Tibial nerve (tissue), 4 donors: ENCODE measurements around the gene JRKL.
"Not testable (repeated sequence)": the region's sequence is repeated elsewhere in the genome, so short reads cannot be mapped to it uniquely, and the experiment has no call there.

Source experiments
- CTCF ChIP-seq, 5 experiments: fragments of 200-600 bp in 3 of 5; fragments of 450-650 bp in 2 of 5; sonication (generic) in 3 of 5; IDR thresholded peaks; one replicate each; pipeline ENCODE4 v1.5.1; 2016 to 2019; ENCODE audit warnings: antibody characterized with exemption in 5 of 5, mild to moderate bottlenecking in 3 of 5, moderate library complexity in 2 of 5
- EP300 ChIP-seq, 2 donors: sonication (generic); formaldehyde crosslinking; IDR thresholded peaks; one replicate each; pipeline ENCODE4 v1.6.1; 2017; ENCODE audit warnings: antibody characterized with exemption in 2 of 2, mild to moderate bottlenecking in 1 of 2
- POLR2A ChIP-seq, 2 donors: fragments of 450-650 bp; IDR thresholded peaks; one replicate each; pipeline ENCODE4 v1.6.1; 2017; ENCODE audit warnings: antibody characterized with exemption in 2 of 2, mild to moderate bottlenecking in 2 of 2, moderate library complexity in 2 of 2

DNA sequence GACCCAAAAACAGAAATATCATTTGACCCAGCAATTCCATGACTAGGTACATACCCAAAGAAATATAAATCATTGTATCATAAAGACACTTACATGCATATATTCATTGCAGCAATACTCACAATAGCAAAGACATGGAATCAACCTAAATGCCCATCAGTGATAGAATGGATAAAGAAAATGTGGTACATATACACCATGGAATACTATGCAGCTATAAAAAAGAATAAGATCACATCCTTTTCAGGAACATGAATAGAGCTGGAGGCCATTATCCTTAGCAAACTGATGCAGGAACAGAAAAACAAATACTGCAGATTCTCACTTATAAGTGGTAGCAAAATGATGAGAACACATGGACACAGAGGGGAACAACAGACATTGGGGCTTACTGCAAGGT is 42.8 kb downstream of the JRKL start:
- not testable (repeated sequence) for TF ChIP-seq CTCF, POLR2A, EP300 (IDR thresholded peaks at IDR 0.05)
